Glutamatergic neuron (in vitro differentiated cells): ENCODE measurements around the gene ACCS. TPM values are rescaled to one million over a fixed set of nuclear protein-coding genes. Genes with fewer than 3 reads are reported as not detected.

Experiments used
- DNase-seq: peaks from one replicate; pipeline ENCODE4 v3.0.0; 2022
- H3K27ac Mint-ChIP-seq: one replicate; pipeline ENCODE4 v1.8.0; 2020; ENCODE audit warnings: mild to moderate bottlenecking, mixed read lengths, inconsistent platforms; ENCODE audit not compliant: unreplicated experiment
- H3K27me3 Mint-ChIP-seq: one replicate; pipeline ENCODE4 v1.8.0; 2020; ENCODE audit warnings: mild to moderate bottlenecking, moderate library complexity, mixed read lengths, inconsistent platforms; ENCODE audit not compliant: unreplicated experiment
- H3K36me3 Mint-ChIP-seq: one replicate; pipeline ENCODE4 v1.8.0; 2020; ENCODE audit warnings: mild to moderate bottlenecking, mixed read lengths, inconsistent platforms; ENCODE audit not compliant: unreplicated experiment
- H3K4me1 Mint-ChIP-seq: one replicate; pipeline ENCODE4 v1.8.0; 2020; ENCODE audit warnings: mild to moderate bottlenecking, low read depth, mixed read lengths, inconsistent platforms; ENCODE audit not compliant: unreplicated experiment
- H3K4me3 Mint-ChIP-seq: one replicate; pipeline ENCODE4 v1.8.0; 2020; ENCODE audit warnings: mild to moderate bottlenecking, mixed read lengths, inconsistent platforms; ENCODE audit not compliant: unreplicated experiment
- H3K9me3 Mint-ChIP-seq: one replicate; pipeline ENCODE4 v1.8.0; 2020; ENCODE audit warnings: mild to moderate bottlenecking, moderate library complexity, mixed read lengths, inconsistent platforms; ENCODE audit not compliant: unreplicated experiment
- total RNA-seq: library from RNA; stranded (reverse); fragmentation: NEBNext Ultra II Directional; extraction: Animal tissue kit (Norgen Biotek cat#: 25700); gene quantifications from one replicate; pipeline ENCODE4 v1.2.1, GENCODE V29; 2021; ENCODE audit not compliant: unreplicated experiment
- TF ChIP-seq, protein P1 (sequence below): fragments of 200-600 bp; sonication (generic); IDR thresholded peaks from one replicate; pipeline ENCODE4 v1.5.0; 2021; ENCODE audit not compliant: partially characterized antibody, unreplicated experiment

ACCS gene
- total RNA-seq, 1 donor from 2014 or later: 45.1 TPM

DNA sequence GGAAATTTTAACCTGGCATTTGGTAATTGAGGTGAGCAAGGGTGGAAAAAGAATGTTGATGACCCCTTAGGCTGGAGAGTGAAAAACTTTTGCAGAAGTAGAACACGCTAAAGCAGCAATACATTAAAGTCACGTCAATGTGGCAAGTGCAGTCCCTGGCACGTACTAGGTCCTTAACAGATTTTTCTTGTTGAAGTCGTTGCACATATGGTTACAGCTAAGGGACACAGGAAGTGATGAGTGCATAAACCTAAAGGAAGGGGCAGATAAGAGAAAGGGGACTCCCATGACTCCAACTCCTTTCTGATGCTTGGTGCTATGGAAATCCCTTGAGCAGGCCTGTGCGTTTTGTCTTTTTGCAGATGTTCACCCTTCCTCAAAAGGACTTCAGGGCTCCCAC is 1.2 kb downstream of the ACCS start:
- Mint-ChIP-seq H3K27me3 (peaks cover 7% of the 10 kb centered on the region), H3K4me3 (peak overlapping the region; percentile 87), H3K27ac (peak overlapping the region; percentile 87), H3K36me3 (no peaks in the 10 kb centered on the region), H3K4me1 (peaks cover 28% of the 10 kb centered on the region), H3K9me3 (peaks cover 3% of the 10 kb centered on the region)
- DNase-seq: no peak
- TF ChIP-seq, protein P1, sequence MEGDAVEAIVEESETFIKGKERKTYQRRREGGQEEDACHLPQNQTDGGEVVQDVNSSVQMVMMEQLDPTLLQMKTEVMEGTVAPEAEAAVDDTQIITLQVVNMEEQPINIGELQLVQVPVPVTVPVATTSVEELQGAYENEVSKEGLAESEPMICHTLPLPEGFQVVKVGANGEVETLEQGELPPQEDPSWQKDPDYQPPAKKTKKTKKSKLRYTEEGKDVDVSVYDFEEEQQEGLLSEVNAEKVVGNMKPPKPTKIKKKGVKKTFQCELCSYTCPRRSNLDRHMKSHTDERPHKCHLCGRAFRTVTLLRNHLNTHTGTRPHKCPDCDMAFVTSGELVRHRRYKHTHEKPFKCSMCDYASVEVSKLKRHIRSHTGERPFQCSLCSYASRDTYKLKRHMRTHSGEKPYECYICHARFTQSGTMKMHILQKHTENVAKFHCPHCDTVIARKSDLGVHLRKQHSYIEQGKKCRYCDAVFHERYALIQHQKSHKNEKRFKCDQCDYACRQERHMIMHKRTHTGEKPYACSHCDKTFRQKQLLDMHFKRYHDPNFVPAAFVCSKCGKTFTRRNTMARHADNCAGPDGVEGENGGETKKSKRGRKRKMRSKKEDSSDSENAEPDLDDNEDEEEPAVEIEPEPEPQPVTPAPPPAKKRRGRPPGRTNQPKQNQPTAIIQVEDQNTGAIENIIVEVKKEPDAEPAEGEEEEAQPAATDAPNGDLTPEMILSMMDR: no peak

DNA sequence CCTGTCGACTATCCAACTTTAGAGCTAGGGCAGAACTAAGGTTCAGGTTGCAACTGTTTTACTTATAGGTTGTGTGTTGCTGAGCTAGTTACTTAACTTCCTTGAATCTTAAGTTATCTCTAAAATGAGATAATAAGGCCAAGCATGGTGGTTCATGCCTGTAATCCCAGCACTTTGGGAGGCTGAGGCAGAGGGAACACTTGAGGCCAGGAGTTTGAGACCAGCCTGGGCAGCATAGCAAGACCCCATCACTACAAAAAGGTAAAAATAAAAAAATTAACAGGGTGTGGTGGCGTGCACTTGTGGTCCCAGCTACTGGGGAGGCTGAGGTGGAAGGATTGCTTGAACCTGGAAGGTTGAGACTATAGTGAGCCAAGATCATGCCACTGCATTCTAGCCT is 2.1 kb downstream of the ACCS start:
- Mint-ChIP-seq H3K4me3 (no peak overlapping the region), H3K4me1 (peaks cover 19% of the 10 kb centered on the region)

DNA sequence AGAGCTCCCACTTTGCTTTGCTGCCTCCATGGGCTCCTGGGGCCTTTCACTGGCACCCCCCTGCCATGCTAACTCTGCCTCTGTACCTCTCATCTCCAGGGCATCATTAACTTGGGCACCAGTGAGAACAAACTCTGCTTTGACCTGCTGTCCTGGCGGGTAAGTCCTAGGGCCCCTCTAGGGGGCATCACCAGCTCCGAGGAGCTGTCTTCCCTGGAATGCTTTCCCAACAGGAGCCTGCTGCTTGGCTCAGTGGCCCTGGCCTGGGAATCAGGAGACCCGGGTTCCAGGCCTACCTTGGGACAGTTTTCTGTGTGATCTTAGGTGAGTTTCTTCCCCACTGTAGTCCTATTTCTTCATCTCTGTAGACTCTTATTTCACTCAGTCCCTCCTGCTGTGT is 5.1 kb downstream of the ACCS start:
- Mint-ChIP-seq H3K36me3 (no peaks in the 10 kb centered on the region), H3K27me3 (peaks cover 3% of the 10 kb centered on the region), H3K27ac (no peak overlapping the region), H3K4me3 (no peak overlapping the region), H3K9me3 (peaks cover 3% of the 10 kb centered on the region), H3K4me1 (peaks cover 2% of the 10 kb centered on the region)
- no peak for DNase-seq
- TF ChIP-seq, protein P1: no peak

More for the DNA sequence above, 2.1 kb downstream of the ACCS start:
- Mint-ChIP-seq H3K27me3 (peaks cover 5% of the 10 kb centered on the region), H3K9me3 (peaks cover 3% of the 10 kb centered on the region), H3K27ac (no peak overlapping the region), H3K36me3 (no peaks in the 10 kb centered on the region)
- TF ChIP-seq, protein P1: no peak
- no peak for DNase-seq

DNA sequence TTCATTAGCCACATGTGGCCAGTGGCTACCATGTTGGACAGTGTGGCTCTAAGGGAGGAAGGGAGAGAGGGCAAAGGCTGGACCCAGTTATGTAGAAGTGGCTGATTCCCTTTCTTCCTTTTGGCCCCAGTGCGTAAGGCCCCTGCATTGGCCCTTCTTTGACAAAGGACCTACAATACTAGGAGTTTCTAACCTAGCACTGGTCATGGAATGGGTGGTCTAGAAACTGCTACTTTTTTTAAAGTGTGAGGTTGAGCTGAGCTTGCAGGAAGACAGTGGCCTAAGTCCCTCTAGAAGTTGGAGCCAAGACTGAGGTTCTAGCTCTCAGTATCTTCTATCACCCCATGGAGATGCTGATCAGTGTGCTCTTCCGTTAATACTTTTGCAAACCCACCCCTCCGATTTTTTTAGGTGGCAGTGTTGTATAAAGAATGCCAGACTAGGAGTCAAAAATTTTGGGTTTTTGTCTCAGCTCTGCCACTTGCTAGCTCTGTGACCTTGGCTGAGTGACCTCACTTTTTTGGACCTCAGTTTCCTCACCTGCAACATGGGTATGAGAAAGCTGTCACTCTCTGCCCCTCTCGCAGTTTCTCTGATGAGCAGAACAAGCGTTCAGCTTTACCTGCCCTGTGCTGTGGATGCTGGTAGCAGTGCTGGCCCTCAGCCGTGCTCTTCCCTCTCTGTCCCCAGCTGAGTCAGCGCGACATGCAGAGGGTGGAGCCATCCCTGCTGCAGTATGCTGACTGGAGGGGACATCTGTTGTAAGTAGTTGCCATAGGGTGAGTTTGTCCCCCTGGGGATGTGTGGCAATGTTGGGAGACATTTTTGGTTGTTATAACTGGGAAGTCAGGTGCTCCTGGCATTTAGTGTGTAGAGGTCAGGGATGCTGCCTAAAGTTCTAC is 6.9 kb downstream of the ACCS start:
- DNase-seq: no peak
- Mint-ChIP-seq H3K27ac (no peak overlapping the region), H3K4me1 (peaks cover 2% of the 10 kb centered on the region), H3K27me3 (peaks cover 7% of the 10 kb centered on the region), H3K9me3 (no peaks in the 10 kb centered on the region), H3K36me3 (peaks cover 9% of the 10 kb centered on the region), H3K4me3 (no peak overlapping the region)
- TF ChIP-seq, protein P1: no peak

DNA sequence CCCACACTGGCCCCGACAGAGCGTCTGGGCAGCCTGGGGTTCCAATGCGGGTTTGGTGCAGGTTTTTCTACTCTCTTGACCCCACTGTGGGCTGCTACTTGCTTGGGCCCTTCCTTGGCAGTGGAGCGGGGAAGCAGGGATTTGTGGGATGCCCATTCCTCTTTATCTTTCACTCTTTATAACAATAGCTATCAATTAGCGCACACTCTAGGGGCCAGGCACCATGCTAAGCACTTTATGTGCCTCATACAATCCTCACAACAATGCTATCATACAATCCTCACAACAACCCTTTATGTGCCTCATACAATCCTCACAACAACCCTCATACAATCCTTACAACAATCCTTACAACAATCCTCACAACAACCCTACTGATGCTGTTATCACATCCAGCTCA is 12.7 kb downstream of the ACCS start:
- peaks cover 3% of the 10 kb centered on the region for H3K9me3 Mint-ChIP-seq
- H3K27me3 Mint-ChIP-seq: peaks cover 5% of the 10 kb centered on the region
- TF ChIP-seq, protein P1: no peak
- no peaks in the 10 kb centered on the region for H3K4me1 Mint-ChIP-seq
- H3K36me3 Mint-ChIP-seq: peaks cover 10% of the 10 kb centered on the region
- no peak overlapping the region for H3K27ac Mint-ChIP-seq
- no peak overlapping the region for H3K4me3 Mint-ChIP-seq
- DNase-seq: no peak
